Stimulated activated CD8-positive, alpha-beta memory T cell treated with anti-CD3 and anti-CD28 coated beads, Interleukin-2, amount 100 ng/mL, for 1 hour (primary cell): ENCODE measurements around the gene RAB5B.

Experiments used
- DNase-seq, 2 donors: peaks; one replicate each; pipeline ENCODE4 v3.0.0-alpha.2; 2020; ENCODE audit warnings: low read depth in 2 of 2

The RAB5B gene

GRCh38 chr12:55973599-55974307 is at the start of gene RAB5B:
TSS of gene RAB5B (plus strand) at chr12:55974078. CDS start at chr12:55986961, 12,883 bp downstream.
- peak; percentile 91 to 96 for DNase-seq

- no peak for DNase-seq
These were observed 48.5 kb upstream of the RAB5B start for GRCh38 chr12:55925371-55925770.

GRCh38 chr12:55925870-55926737 is 47.8 kb upstream of the RAB5B start:
- DNase-seq = no peak

- DNase-seq = peak; percentile 78 to 83
These were observed 46.9 kb upstream of the RAB5B start for GRCh38 chr12:55926738-55927587.

- DNase-seq = peak; percentile 31 to 44
These were observed 46.0 kb upstream of the RAB5B start, which contains the start of gene PYM1 for GRCh38 chr12:55927588-55928502. TSS of gene PYM1 (minus strand) at chr12:55927894. CDS start at chr12:55927761, 133 bp downstream.

- DNase-seq = peak; percentile 35 to 61
These were observed 44.5 kb upstream of the RAB5B start for GRCh38 chr12:55929306-55929791.

- DNase-seq = peak; percentile 40 to 61
These were observed 43.0 kb upstream of the RAB5B start, which contains the start of gene DGKA for GRCh38 chr12:55930771-55931316. TSS of gene DGKA (plus strand) at chr12:55931162. CDS start at chr12:55936504, 5,342 bp downstream.

GRCh38 chr12:55931317-55931779 is 42.5 kb upstream of the RAB5B start:
- DNase-seq = no peak

- no peak for DNase-seq
These were observed 41.9 kb upstream of the RAB5B start for GRCh38 chr12:55931780-55932550.

- DNase-seq = no peak
These were observed 41.3 kb upstream of the RAB5B start for GRCh38 chr12:55932551-55932910.

- no peak for DNase-seq
These were observed 40.6 kb upstream of the RAB5B start for GRCh38 chr12:55933169-55933798.

- no peak for DNase-seq
These were observed 39.8 kb upstream of the RAB5B start for GRCh38 chr12:55933799-55934742.

- DNase-seq = no peak
These were observed 39.1 kb upstream of the RAB5B start for GRCh38 chr12:55934773-55935172.

GRCh38 chr12:55935738-55936151 is 38.1 kb upstream of the RAB5B start:
- DNase-seq = no peak

- DNase-seq = no peak
These were observed 35.9 kb upstream of the RAB5B start for GRCh38 chr12:55937981-55938380.

GRCh38 chr12:55938826-55939501 is 34.9 kb upstream of the RAB5B start:
- DNase-seq = no peak
